Measurements from ENCODE around the gene PLA2G2C.

Gene PLA2G2C

GRCh38 chr1:20183035-20183434, 3.3 kb downstream of the PLA2G2C start:
- no peak for DNase-seq

- no peak for DNase-seq
These were observed 3.9 kb downstream of the PLA2G2C start for GRCh38 chr1:20182415-20182814.

GRCh38 chr1:20180844-20181207, 5.5 kb downstream of the PLA2G2C start:
- no peak for DNase-seq

- peak; percentile 10 for DNase-seq
These were observed 6.0 kb downstream of the PLA2G2C start for GRCh38 chr1:20180129-20180843.

- DNase-seq = no peak
These were observed 6.8 kb downstream of the PLA2G2C start for GRCh38 chr1:20179371-20180128.

- DNase-seq = no peak
These were observed 7.5 kb downstream of the PLA2G2C start for GRCh38 chr1:20178634-20179370.

- DNase-seq = peak; percentile 18
These were observed 11.2 kb downstream of the PLA2G2C start for GRCh38 chr1:20174937-20175666.

GRCh38 chr1:20172033-20172590, 14.2 kb downstream of the PLA2G2C start:
- no peak for DNase-seq

GRCh38 chr1:20169932-20170331, 16.4 kb downstream of the PLA2G2C start:
- DNase-seq = no peak

- DNase-seq = peak; percentile 8
These were observed 17.5 kb downstream of the PLA2G2C start for GRCh38 chr1:20168564-20169491.

GRCh38 chr1:20167126-20167525, 19.2 kb downstream of the PLA2G2C start:
- DNase-seq = no peak

- DNase-seq = no peak
These were observed 20.3 kb downstream of the PLA2G2C start for GRCh38 chr1:20166051-20166450.

GRCh38 chr1:20165522-20165951, 20.8 kb downstream of the PLA2G2C start:
- DNase-seq = peak; percentile 47

- no peak for DNase-seq
These were observed 21.6 kb downstream of the PLA2G2C start for GRCh38 chr1:20164694-20165202.

- DNase-seq = no peak
These were observed 26.3 kb downstream of the PLA2G2C start for GRCh38 chr1:20160034-20160433.

GRCh38 chr1:20158358-20159070, 27.8 kb downstream of the PLA2G2C start:
- DNase-seq = no peak

- no peak for DNase-seq
These were observed 32.0 kb downstream of the PLA2G2C start for GRCh38 chr1:20154301-20154831.

GRCh38 chr1:20153000-20153418, 33.3 kb downstream of the PLA2G2C start:
- no peak for DNase-seq

- no peak for DNase-seq
These were observed 33.8 kb downstream of the PLA2G2C start for GRCh38 chr1:20152599-20152930.

- peak; percentile 81 for DNase-seq
These were observed 34.3 kb downstream of the PLA2G2C start for GRCh38 chr1:20151906-20152598.

Data from NCI-H2171 treated with DMSO at 0.1 percent for 48 hours (cell line).